Tibial artery (tissue), 4 donors: ENCODE measurements around the gene CNBP.
"Not testable (repeated sequence)": the region's sequence is repeated elsewhere in the genome, so short reads cannot be mapped to it uniquely, and the experiment has no call there.

Experiments
- DNase-seq, 2 donors: peaks; one replicate each; pipeline ENCODE4 v3.0.0-alpha.2; 2019
- H3K27ac ChIP-seq, 2 donors: fragments of 200-600 bp; sonication (generic) in 1 of 2; 1 replicate in 1 of 2; 2 replicates in 1 of 2; pipeline ENCODE4 v1.5.1; 2018 to 2019; ENCODE audit warnings: mild to moderate bottlenecking in 1 of 2
- H3K27me3 ChIP-seq, 2 donors: fragments of 200-600 bp; sonication (generic) in 1 of 2; one replicate each; pipeline versions ENCODE4 v1.5.1 to v1.6.0; 2016 to 2019
- H3K36me3 ChIP-seq, 3 donors: fragments of 200-600 bp; sonication (generic) in 2 of 3; one replicate each; pipeline ENCODE4 v1.5.1; 2016 to 2019; ENCODE audit warnings: mild to moderate bottlenecking in 2 of 3
- H3K4me1 ChIP-seq, 4 donors: fragments of 200-600 bp; sonication (generic) in 2 of 4; 1 replicate in 3 of 4; 2 replicates in 1 of 4; pipeline ENCODE4 v1.5.1; 2016 to 2019
- H3K4me3 ChIP-seq, 2 donors: fragments of 200-600 bp; sonication (generic) in 1 of 2; 1 replicate in 1 of 2; 2 replicates in 1 of 2; pipeline ENCODE4 v1.5.1; 2018 to 2019; ENCODE audit warnings: mild to moderate bottlenecking in 2 of 2
- H3K9me3 ChIP-seq, 3 donors: fragments of 200-600 bp; sonication (generic) in 1 of 3; one replicate each; pipeline ENCODE4 v1.5.1; 2016 to 2019
- intact Hi-C: fragments of 100-400 bp; cut with DNase I; formaldehyde crosslinking; loops from one replicate; pipeline ENCODE4 v1.15.0; 2023; ENCODE audit warnings: low total_unique reads
- TF ChIP-seq, protein P1 (sequence below), 2 experiments: fragments of 200-600 bp in 1 of 2; fragments of 450-650 bp in 1 of 2; IDR thresholded peaks; one replicate each; pipeline ENCODE4 v1.5.1; 2017 to 2019; ENCODE audit warnings: antibody characterized with exemption in 2 of 2, mild to moderate bottlenecking in 1 of 2, moderate library complexity in 1 of 2

Gene CNBP

DNA sequence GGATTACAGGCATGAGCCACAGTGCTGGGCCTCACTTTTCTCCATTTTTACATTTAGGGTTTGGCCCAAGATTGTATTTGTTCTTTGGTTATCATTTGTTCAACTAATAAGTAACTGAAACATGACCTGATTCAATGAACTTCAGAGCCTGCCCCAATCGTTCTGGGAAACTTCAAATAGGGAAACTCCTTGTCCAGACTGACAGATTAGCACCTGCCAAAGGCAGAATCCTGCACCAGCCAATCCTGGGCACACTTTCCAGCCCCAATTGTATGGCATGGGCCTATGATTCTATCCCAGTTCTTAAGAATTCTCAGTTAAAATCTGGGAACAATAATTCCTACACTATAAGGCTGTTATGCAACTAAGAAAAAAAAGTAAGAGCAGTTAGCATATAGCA, 43.8 kb downstream of the CNBP start:
- H3K36me3 ChIP-seq: peaks cover 55 to 80% (median 61%) of the 10 kb centered on the region in 3 donors
- H3K4me3 ChIP-seq: no peak overlapping the region
- no peak for DNase-seq
- H3K27me3 ChIP-seq: no peaks in the 10 kb centered on the region
- H3K27ac ChIP-seq: no peak overlapping the region
- TF ChIP-seq, protein P1, sequence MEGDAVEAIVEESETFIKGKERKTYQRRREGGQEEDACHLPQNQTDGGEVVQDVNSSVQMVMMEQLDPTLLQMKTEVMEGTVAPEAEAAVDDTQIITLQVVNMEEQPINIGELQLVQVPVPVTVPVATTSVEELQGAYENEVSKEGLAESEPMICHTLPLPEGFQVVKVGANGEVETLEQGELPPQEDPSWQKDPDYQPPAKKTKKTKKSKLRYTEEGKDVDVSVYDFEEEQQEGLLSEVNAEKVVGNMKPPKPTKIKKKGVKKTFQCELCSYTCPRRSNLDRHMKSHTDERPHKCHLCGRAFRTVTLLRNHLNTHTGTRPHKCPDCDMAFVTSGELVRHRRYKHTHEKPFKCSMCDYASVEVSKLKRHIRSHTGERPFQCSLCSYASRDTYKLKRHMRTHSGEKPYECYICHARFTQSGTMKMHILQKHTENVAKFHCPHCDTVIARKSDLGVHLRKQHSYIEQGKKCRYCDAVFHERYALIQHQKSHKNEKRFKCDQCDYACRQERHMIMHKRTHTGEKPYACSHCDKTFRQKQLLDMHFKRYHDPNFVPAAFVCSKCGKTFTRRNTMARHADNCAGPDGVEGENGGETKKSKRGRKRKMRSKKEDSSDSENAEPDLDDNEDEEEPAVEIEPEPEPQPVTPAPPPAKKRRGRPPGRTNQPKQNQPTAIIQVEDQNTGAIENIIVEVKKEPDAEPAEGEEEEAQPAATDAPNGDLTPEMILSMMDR (IDR thresholded peaks at IDR 0.05): no peak
- H3K4me1 ChIP-seq: no peaks in the 10 kb centered on the region
- intact Hi-C loops: no loop called here
- no peaks in the 10 kb centered on the region for H3K9me3 ChIP-seq

DNA sequence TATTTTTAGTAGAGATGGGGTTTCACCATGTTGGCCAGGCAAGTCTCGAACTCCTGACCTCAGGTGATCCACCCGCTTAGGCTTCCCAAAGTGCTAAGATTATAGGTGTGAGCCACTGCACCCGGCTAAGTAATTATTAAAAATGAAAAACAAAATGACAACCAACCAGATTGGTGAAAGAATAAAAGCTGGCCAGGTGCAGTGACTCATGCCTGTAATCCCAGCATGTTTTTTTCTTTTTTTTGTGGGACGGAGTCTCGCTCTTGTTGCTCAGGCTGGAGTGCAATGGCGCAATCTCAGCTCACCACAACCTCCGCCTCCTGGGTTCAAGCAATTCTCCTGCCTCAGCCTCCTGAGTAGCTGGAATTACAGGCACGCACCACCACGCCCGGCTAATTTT, 47.4 kb downstream of the CNBP start:
- H3K36me3 ChIP-seq: peaks cover 76 to 94% (median 80%) of the 10 kb centered on the region in 3 donors
- H3K27me3 ChIP-seq, H3K9me3 ChIP-seq, intact Hi-C loops, H3K4me1 ChIP-seq, DNase-seq, H3K4me3 ChIP-seq, H3K27ac ChIP-seq: not testable (repeated sequence)

DNA sequence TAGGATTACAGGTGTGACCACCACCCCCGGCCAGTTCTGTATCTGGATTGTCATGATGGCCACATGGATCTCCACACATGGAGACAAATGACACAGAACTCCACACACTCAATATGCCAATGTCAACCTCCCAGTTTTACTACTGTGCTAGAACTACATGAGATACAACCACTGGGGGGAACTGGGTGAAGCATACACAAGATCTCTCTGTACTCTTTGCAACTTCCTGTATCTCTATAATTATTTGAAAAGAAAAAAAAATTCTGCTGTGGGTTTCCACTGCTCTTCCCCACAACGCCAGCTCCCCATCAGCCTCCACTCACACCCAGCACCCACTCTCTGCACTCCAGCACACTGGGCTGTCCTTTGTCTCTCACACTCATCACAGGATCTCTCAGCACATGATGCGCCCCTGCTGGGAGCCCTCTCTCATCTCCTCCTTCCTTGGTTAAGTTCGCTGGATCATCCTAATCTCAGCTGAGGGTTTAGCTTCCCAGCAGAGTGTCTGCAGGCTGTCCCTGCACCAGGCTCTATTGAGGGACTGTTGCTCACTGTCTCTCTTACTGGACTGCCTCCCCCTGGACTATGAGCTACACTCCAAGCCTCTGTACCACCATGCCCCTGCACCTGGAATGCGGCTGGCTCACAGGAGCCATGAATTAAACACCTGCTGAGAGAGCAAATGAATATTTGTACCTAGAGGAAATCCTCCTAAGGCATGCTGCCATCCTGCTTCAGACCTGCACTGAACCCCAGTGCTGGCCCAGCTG, 51.4 kb downstream of the CNBP start:
- TF ChIP-seq, protein P1 (IDR thresholded peaks at IDR 0.05): no peak
- Histone ChIP-seq H3K9me3 (no peaks in the 10 kb centered on the region), H3K4me1 (no peaks in the 10 kb centered on the region), H3K27ac (no peak overlapping the region), H3K27me3 (no peaks in the 10 kb centered on the region), H3K4me3 (no peak overlapping the region), H3K36me3 (peaks cover 84 to 99% (median 85%) of the 10 kb centered on the region in 3 donors)
- no peak for DNase-seq
- intact Hi-C loops: no loop called here

DNA sequence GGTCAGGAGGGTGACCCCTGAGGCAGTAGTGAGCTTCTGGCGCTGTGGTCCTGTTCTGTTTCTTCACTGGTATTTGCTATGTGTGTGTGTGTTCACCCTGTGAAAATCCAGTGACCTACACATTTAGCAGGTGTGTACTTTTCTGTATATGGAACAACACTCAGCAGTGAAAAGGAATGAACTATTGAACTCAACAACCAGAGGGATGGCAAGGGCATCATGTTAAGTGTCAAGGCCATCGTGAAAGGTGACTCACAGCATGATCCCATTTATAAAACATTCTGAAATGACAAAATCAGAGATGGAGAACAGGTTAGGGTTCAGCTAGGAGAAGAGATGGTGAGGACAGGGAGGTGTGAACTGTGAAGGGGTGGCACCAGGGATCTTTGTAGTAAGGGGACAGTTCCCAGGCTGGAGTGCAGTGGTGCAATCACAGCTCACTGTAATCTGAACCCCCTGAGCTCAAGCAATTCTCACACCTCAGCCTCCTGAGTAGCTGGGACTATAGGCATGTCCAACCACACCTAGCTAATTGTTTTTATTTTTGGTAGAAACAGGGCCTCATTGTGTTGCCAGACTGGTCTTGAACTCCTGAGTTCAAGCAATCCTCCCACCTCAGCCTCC, 52.1 kb downstream of the CNBP start:
- peaks cover 78 to 99% (median 84%) of the 10 kb centered on the region in 3 donors for H3K36me3 ChIP-seq
- no peaks in the 10 kb centered on the region for H3K9me3 ChIP-seq
- H3K4me1 ChIP-seq: no peaks in the 10 kb centered on the region
- intact Hi-C loops: no loop called here
- H3K27ac ChIP-seq: no peak overlapping the region
- TF ChIP-seq, protein P1 (IDR thresholded peaks at IDR 0.05): no peak
- H3K4me3 ChIP-seq: no peak overlapping the region
- H3K27me3 ChIP-seq: no peaks in the 10 kb centered on the region
- no peak for DNase-seq

DNA sequence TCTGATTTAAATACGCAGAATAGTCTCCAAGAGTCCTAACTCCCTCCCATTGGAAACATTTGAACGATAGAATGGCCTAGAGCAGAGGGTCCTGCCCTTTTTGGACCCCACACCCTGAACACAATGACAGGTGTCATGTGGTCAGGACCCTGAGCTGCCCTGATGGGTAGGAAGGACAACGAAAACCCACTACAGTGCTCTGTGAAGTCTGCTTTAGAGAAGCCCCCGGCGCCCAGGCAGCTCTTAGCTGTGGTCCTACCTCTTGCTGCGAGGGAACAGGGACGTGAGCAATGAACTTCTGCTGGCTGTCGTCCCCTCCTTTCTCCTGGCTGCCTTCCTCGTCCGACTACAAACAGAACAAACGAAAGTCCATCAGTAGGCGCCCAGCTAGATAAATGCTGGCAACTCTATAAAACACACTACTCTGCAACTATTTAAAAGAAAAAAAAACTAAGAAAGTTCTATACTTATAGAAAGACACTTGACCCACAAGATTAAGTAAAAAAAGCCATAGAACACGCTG, 53.3 kb downstream of the CNBP start:
- H3K27ac ChIP-seq: no peak overlapping the region
- H3K9me3 ChIP-seq: no peaks in the 10 kb centered on the region
- peaks cover 66 to 94% (median 76%) of the 10 kb centered on the region in 3 donors for H3K36me3 ChIP-seq
- H3K27me3 ChIP-seq: no peaks in the 10 kb centered on the region
- no peaks in the 10 kb centered on the region for H3K4me1 ChIP-seq
- no peak overlapping the region for H3K4me3 ChIP-seq
- no peak for DNase-seq
- intact Hi-C loops: no loop called here
- TF ChIP-seq, protein P1 (IDR thresholded peaks at IDR 0.05): no peak
